Aorta (tissue), 5 donors: ENCODE measurements around the gene PRDM10. TPM values are rescaled to one million over a fixed set of nuclear protein-coding genes. Genes with fewer than 3 reads are reported as not detected.

ENCODE experiments used
- ATAC-seq: fragments of 200-7000 bp; cut with Tn5 transposase; one replicate; pipeline ENCODE4 v1.9.1; 2022; ENCODE audit warnings: moderate library complexity; ENCODE audit not compliant: low FRiP score
- DNase-seq, 2 donors: peaks; one replicate each; pipeline ENCODE4 v3.0.0-alpha.2; 2020
- H3K27ac ChIP-seq, 2 donors: one replicate each; pipeline ENCODE4 v1.5.1; 2013; ENCODE audit warnings: low read length in 2 of 2, mild to moderate bottlenecking in 2 of 2, moderate library complexity in 2 of 2, control low read depth in 1 of 2, inconsistent platforms in 1 of 2, low read depth in 1 of 2
- H3K27me3 ChIP-seq, 2 donors: one replicate each; pipeline ENCODE4 v1.6.1; 2013; ENCODE audit warnings: control low read depth in 1 of 2, low read length in 1 of 2, mild to moderate bottlenecking in 1 of 2, moderate library complexity in 1 of 2; ENCODE audit not compliant: insufficient read depth in 2 of 2, control insufficient read depth in 1 of 2
- H3K36me3 ChIP-seq, 2 donors: one replicate each; pipeline ENCODE4 v1.6.1; 2013; ENCODE audit warnings: control low read depth in 1 of 2, low read length in 1 of 2, mild to moderate bottlenecking in 1 of 2; ENCODE audit not compliant: insufficient read depth in 2 of 2, control insufficient read depth in 1 of 2
- H3K4me1 ChIP-seq, 2 donors: one replicate each; pipeline ENCODE4 v1.6.1; 2013; ENCODE audit warnings: low read length in 2 of 2, control low read depth in 1 of 2, mild to moderate bottlenecking in 1 of 2, moderate library complexity in 1 of 2; ENCODE audit not compliant: insufficient read depth in 2 of 2, control insufficient read depth in 1 of 2
- H3K4me3 ChIP-seq, 2 donors: one replicate each; pipeline ENCODE4 v1.5.1; 2013; ENCODE audit warnings: low read length in 2 of 2, control low read depth in 1 of 2, mild to moderate bottlenecking in 1 of 2
- H3K9me3 ChIP-seq: one replicate; pipeline ENCODE4 v1.6.1; 2013; ENCODE audit warnings: mild to moderate bottlenecking, low read length; ENCODE audit not compliant: control insufficient read depth
- WGBS, 2 donors: extraction: QIAGEN DNeasy Blood & Tissue Kit; methylation state at CpG; one replicate each; pipeline ENCODE4 v1.1.7; 2013; 5-methylcytosine and 5-hydroxymethylcytosine counted together
- intact Hi-C, 2 donors: fragments of 100-400 bp; cut with DNase I; formaldehyde crosslinking; loops; one replicate each; pipeline versions ENCODE4 v1.14.2 to v1.15.0; 2022
- polyA plus RNA-seq, 2 donors: library from polyadenylated mRNA; stranded (reverse); fragments of 200-250 nt; gene quantifications; one replicate each; pipeline ENCODE4 v1.2.3, GENCODE V29; 2013
- total RNA-seq, 2 donors: library from RNA; stranded (reverse); fragmentation: NEBNext Ultra II Directional; extraction: Animal tissue kit (Norgen Biotek cat#: 25700); gene quantifications; one replicate each; pipeline ENCODE4 v1.2.1, GENCODE V29; 2021
- donor health status: healthy with polysubstance abuse.
- donor health status: Bipolar disorder and iron deficiency.
- donor health status: DM: no; HTN: no; CAD: no.
- donor health status: DM: no; HTN: no; CAD: no.
- donor health status: DM: yes; HTN: yes; CAD: no.

The PRDM10 gene
- total and polyA plus RNA-seq, 4 donors, result 1.5 to 14.9 (median 5.1) TPM

DNA sequence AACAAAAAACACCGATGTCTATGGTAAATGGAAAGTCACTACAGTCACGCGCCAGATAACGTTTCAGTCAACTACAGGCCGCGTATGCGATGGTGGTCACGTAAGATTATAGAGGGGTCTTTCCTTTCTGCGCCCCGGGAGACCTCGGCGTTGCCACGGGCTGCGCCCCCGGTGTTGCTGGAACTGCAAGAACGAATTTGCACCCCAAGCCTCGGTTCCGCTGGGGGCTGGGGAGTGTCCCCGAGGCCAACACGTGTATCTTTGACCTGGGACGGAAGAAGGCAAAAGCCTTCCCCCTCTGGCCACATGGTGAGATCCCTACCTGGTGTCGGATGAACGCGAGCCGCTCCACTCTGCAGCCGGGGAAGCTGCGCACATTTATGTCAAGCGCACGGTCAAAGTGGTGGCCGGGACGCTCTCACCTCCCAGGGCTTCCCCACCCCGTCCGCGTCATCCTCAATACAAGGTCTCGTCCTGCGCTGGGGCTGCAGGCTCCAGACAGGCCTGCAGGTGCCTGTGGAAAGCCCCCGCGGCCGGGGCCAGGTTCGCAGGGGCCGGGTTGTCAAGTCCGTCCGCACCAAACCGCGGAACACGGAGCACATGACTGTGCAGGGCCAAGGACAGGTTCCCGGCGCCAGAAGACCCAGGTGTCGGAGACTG, 37.8 kb upstream of the PRDM10 start:
- Histone ChIP-seq H3K27me3 (no peaks in the 10 kb centered on the region), H3K4me3 (no peak overlapping the region), H3K27ac (no peak overlapping the region), H3K36me3 (no peaks in the 10 kb centered on the region), H3K4me1 (no peaks in the 10 kb centered on the region), H3K9me3 (no peaks in the 10 kb centered on the region)
- WGBS, 2 donors, result 87 to 88% methylated on average over 49 of the region's 49 CpGs
- intact Hi-C loops, result no loop called here
- ATAC-seq (no peak), DNase-seq (no peak)

GRCh38 chr11:130037881-130038585, 35.4 kb upstream of the PRDM10 start:
- Histone ChIP-seq H3K27me3 (no peaks in the 10 kb centered on the region), H3K27ac (no peak overlapping the region), H3K4me3 (no peak overlapping the region), H3K4me1 (no peaks in the 10 kb centered on the region), H3K36me3 (no peaks in the 10 kb centered on the region), H3K9me3 (no peaks in the 10 kb centered on the region)
- ATAC-seq (no peak), DNase-seq (no peak)
- intact Hi-C loops, result no loop called here
- 42 to 44% methylated on average over 7 of the region's 7 CpGs for WGBS, 2 donors

- DNase-seq (no peak), ATAC-seq (no peak)
- intact Hi-C loops, result no loop called here
- H3K27me3 ChIP-seq, result no peaks in the 10 kb centered on the region
- WGBS, 2 donors, result 84 to 92% methylated on average over 3 of the region's 3 CpGs
- H3K4me1 ChIP-seq, result no peaks in the 10 kb centered on the region
- H3K4me3 ChIP-seq, result no peak overlapping the region
- no peaks in the 10 kb centered on the region for H3K36me3 ChIP-seq
- H3K9me3 ChIP-seq, result no peaks in the 10 kb centered on the region
- H3K27ac ChIP-seq, result no peak overlapping the region
These were observed 34.4 kb upstream of the PRDM10 start for GRCh38 chr11:130037058-130037457.

DNA sequence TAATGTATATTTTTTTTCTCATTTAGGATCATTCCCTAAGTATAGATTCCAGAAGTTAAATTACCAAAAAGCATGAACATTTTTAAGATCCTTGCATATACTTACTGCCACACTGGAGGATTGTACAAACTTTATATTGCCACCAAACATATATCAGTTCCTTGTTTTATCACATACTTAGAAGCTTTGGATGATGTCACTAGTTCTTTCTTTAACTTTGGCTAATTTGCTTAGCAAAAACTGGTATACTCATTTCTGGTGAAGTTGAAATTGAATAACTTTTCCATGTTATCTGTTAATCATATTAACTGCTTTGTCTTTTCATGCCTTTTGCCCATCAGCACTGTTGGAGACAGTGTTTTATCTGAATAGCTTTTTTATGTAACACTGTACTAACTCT, 31.6 kb upstream of the PRDM10 start:
- H3K27ac ChIP-seq, result no peak overlapping the region
- no peaks in the 10 kb centered on the region for H3K9me3 ChIP-seq
- H3K4me1 ChIP-seq, result no peaks in the 10 kb centered on the region
- ATAC-seq (no peak), DNase-seq (no peak)
- no peak overlapping the region for H3K4me3 ChIP-seq
- intact Hi-C loops, result no loop called here
- no peaks in the 10 kb centered on the region for H3K36me3 ChIP-seq
- no peaks in the 10 kb centered on the region for H3K27me3 ChIP-seq

- ATAC-seq (no peak), DNase-seq (no peak)
- intact Hi-C loops, result no loop called here
- no peaks in the 10 kb centered on the region for H3K36me3 ChIP-seq
- no peaks in the 10 kb centered on the region for H3K4me1 ChIP-seq
- no peaks in the 10 kb centered on the region for H3K27me3 ChIP-seq
- no peak overlapping the region for H3K4me3 ChIP-seq
- no peaks in the 10 kb centered on the region for H3K9me3 ChIP-seq
- no peak overlapping the region for H3K27ac ChIP-seq
- WGBS, 2 donors, result 83 to 87% methylated on average over 44 of the region's 44 CpGs
These were observed 30.3 kb upstream of the PRDM10 start for GRCh38 chr11:130032931-130033330.

GRCh38 chr11:130031945-130032344, 29.3 kb upstream of the PRDM10 start:
- no peak overlapping the region for H3K4me3 ChIP-seq
- no peaks in the 10 kb centered on the region for H3K9me3 ChIP-seq
- H3K36me3 ChIP-seq, result no peaks in the 10 kb centered on the region
- intact Hi-C loops, result no loop called here
- no peaks in the 10 kb centered on the region for H3K27me3 ChIP-seq
- WGBS, 2 donors, result 95% methylated on average over 2 of the region's 2 CpGs
- H3K4me1 ChIP-seq, result no peaks in the 10 kb centered on the region
- ATAC-seq (no peak), DNase-seq (no peak)
- H3K27ac ChIP-seq, result no peak overlapping the region

- ATAC-seq (no peak), DNase-seq (no peak)
- Histone ChIP-seq H3K4me3 (no peak overlapping the region), H3K9me3 (no peaks in the 10 kb centered on the region), H3K4me1 (no peaks in the 10 kb centered on the region), H3K27me3 (no peaks in the 10 kb centered on the region), H3K36me3 (no peaks in the 10 kb centered on the region), H3K27ac (no peak overlapping the region)
- intact Hi-C loops, result no loop called here
- WGBS, 2 donors, result 60 to 78% methylated on average over 1 of the region's 1 CpG
These were observed 28.4 kb upstream of the PRDM10 start for GRCh38 chr11:130031056-130031455.

DNA sequence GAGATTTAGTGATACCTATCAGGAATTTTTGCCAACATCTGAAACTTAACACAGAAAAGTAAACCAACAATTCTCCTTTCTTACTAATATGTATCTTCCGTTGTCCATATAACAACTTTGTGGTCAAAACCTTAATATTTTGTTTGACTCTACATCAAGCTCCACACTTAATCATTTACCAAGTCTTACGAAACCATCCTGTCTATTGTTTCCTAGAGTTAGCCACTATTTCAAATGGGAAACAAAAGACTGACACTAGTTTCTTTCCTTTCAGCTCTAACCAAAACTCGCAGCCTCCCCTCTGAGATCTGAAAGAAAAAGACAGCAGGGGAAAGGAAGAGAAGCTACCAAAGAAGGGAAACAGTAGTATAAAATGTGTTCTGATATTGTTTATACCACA, 26.5 kb upstream of the PRDM10 start:
- intact Hi-C loops, result no loop called here
- Histone ChIP-seq H3K9me3 (no peaks in the 10 kb centered on the region), H3K4me3 (no peak overlapping the region), H3K27me3 (no peaks in the 10 kb centered on the region), H3K36me3 (no peaks in the 10 kb centered on the region), H3K4me1 (no peaks in the 10 kb centered on the region), H3K27ac (no peak overlapping the region)
- 88 to 92% methylated on average over 3 of the region's 3 CpGs for WGBS, 2 donors
- DNase-seq, result no peak
- ATAC-seq, result no peak

DNA sequence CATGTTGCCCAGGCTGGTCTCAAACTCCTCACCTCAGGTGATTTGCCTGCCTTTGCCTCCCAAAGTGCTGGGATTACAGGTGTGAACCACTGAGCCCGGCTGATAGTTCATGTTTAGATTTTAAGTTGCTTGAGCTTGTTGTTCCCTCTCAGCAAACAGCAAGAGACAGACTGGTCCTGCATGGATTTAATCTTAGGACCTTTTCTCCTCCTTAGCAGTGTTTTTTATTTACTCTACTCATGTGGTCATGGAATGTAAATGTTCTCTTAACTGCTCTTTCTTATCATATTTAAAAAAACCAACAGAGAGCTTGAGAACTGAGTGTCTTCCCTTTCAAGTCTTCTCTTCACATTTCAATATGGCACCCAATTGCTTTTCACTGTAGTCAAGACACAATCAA, 22.7 kb upstream of the PRDM10 start:
- 91 to 96% methylated on average over 1 of the region's 1 CpG for WGBS, 2 donors
- Histone ChIP-seq H3K9me3 (no peaks in the 10 kb centered on the region), H3K36me3 (no peaks in the 10 kb centered on the region), H3K27ac (no peak overlapping the region), H3K4me3 (no peak overlapping the region), H3K4me1 (no peaks in the 10 kb centered on the region), H3K27me3 (no peaks in the 10 kb centered on the region)
- DNase-seq (no peak), ATAC-seq (no peak)
- intact Hi-C loops, result no loop called here
